Ammon's horn (tissue), 1 donor: ENCODE measurements around the gene ELFN2.
"Not testable (repeated sequence)": the region's sequence is repeated elsewhere in the genome, so short reads cannot be mapped to it uniquely, and the experiment has no call there.

Experiments used
- DNase-seq: peaks from one replicate; pipeline ENCODE4 v3.0.0-alpha.2; 2016; ENCODE audit warnings: low spot score

ELFN2 gene

DNA sequence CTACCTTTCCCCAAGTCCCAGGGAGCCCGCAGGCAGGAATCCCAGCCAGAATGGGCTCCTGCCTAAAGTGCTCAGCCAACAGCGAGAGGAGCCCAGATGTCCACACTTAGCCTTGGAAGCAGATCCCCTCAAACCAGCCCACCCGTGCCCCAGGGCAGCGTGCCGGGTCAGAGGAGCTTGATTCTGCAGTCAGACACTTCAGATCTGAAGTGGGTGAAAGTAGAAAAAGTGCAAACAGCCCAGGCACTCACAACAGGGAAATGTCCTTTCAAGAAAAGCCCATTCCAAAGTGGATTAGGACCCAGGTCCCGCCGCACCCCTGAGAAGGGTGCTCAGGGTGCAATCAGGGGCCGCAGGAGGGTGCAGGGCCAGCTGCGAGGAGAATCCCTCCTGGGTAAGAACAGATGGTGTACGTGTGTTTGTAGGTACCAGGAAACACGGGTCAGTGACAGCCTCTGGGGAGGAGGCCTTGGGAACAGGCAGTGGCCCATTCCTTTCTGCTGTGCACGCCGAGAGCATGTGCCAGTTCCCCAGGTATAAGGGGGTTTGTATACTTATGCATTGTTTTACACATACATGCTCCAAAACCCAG, 17.7 kb downstream of the ELFN2 start:
- no peak for DNase-seq

GRCh38 chr22:37409031-37409430, 18.2 kb downstream of the ELFN2 start:
- no peak for DNase-seq

DNA sequence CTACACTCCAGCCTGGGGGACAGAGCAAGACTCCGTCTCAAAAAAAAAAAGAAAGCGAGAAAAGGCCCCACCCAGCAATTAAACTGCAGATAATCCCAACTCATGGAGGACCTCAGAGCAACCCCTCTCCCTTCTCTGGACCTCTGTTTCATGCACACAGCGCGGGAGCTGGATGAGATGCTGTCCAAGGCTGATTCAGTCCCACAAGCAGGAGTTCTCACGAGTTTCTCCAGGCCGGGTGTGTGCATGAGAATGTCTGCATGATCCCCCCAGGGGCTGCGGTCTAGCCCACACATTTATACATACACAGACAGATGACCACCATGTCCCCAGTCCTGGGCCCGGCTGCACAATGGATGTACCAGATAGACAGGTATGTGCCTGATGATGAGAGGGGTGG, 19.4 kb downstream of the ELFN2 start:
- no peak for DNase-seq

DNA sequence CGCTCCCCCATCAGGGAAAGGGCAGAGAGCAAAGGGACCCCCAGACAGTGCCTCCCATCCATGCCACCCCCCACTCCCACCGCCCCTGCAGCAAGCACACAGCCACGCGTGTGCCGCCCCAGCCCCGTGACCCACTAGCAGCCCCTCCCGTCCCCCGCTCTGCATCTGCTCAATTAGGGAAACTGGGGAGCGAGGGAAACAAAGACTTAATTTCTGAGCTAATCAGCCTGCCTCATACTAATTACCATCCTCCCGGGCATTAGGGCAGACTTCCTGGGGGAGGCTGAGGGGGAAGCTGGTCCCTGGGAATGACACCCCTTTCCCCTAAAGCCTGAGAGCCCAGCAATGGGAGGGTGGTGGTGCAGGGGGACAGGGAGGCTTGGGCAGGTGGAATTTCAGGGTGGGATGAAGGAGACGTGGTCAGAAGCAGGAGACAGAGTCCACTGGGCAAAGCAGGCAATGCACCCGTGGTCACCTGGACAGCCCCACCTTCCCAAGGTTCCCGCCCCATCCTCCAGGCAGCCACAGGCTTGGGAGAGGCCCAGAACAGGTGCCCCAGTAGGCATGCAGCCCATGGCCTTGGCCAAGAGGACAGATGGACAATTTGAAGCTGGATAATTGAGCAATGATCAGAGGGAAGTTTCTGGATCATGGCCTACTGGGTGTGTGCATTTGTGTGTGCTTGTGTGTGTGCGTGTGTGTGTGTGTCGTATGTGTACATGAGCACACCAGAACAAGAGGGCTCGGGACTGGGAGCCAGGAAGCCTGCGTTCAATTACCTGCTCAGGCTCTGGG, 20.6 kb downstream of the ELFN2 start:
- no peak for DNase-seq

- no peak for DNase-seq
Measured at GRCh38 chr22:37404091-37404490, 23.2 kb downstream of the ELFN2 start.

GRCh38 chr22:37403267-37403960, 23.9 kb downstream of the ELFN2 start:
- no peak for DNase-seq

GRCh38 chr22:37402184-37402506, 25.1 kb downstream of the ELFN2 start:
- no peak for DNase-seq

DNA sequence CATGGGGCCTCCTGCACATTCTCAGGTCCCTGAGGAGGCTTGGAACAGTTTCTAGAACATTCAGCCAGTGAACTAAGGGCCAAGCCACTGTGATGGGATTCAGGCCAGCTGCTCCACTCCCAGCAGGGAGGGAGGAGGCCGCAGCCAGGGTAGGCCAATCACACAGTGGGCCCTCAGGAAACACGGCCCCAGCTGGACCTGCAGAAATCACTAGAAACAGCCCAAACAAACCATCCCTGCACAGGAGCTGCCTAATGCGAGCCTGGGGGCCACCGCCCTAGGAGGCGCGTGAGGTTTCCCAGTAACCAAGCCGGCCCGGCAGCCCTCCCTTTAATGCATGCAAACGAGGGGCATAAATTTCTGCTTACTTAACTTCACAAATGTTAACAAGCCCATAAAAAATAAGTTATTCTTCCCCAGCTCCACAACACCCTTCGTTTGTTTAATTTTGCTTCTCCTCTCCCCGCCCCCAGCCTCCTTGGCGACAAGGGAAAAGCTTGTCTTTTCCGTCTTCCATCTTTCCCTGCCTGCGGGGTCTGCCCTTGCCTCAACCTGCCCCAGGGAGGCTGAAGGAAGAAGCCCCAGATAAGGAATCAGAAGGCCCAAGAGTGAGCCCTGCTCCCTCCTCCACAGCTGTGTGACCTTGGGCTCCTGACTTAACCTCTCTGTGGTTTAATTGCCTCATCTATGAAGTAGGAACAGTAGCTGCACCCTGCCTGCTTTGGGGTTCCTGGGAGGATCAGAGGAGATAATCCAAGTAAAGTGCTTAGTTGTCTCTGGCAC, 25.7 kb downstream of the ELFN2 start:
- DNase-seq = no peak

DNA sequence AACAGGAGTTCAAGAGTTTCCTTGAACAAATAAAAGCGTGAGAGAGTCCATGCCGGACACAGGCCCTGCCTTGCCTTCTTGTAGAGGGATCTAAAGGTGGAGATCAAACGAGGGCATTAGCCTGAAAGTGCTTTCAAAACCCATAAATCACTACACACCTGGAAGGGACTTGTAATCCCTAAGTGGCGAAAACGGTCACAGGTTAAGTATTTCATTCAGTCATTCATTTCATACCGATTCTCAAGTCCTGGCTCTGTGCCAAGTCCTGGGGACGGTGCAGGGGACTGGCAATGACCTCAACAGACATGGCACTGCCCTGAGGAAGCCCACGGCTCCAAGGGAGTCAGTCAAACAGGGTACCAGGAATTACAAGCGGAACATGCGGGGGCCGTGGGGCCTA, 26.6 kb downstream of the ELFN2 start:
- no peak for DNase-seq

DNA sequence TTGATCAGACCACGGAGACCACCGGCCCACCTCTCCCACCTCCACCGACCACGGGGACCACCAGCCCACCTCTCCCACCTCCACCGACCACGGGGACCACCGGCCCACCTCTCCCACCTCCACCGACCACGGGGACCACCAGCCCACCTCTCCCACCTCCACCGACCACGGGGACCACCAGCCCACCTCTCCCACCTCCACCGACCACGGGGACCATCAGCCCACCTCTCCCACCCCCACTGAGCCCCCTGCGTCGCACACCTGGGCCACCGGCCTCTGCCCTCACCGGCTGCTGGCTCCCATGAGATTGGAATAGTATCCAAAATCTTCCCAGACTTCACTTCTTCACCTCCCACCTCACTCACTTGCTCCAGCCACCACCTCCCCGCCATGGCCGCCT, 27.8 kb downstream of the ELFN2 start:
- DNase-seq = not testable (repeated sequence)

- DNase-seq = no peak
Measured at GRCh38 chr22:37397226-37397625, 30.1 kb downstream of the ELFN2 start.

- DNase-seq = no peak
Measured at GRCh38 chr22:37396488-37397084, 30.7 kb downstream of the ELFN2 start.

DNA sequence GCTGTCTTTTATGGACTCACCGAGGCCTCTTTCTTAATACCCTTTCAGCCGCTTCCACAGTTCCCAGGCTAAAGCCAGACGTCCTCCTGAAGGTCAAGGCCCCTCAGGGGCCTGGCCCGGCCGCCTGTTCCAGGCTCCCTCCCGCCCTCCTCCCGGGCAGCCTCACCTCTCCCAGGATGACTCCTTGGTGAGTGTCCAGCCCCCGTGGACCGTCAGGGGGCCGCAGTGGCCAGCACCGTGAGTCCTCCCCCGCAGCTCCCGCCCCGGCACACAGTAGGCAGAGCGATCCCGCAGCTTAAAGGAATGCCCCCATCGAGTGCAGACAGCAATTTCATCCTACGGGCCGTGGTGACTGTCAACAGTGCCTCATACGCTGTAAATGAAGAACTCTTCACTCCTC, 32.9 kb downstream of the ELFN2 start:
- DNase-seq = no peak

DNA sequence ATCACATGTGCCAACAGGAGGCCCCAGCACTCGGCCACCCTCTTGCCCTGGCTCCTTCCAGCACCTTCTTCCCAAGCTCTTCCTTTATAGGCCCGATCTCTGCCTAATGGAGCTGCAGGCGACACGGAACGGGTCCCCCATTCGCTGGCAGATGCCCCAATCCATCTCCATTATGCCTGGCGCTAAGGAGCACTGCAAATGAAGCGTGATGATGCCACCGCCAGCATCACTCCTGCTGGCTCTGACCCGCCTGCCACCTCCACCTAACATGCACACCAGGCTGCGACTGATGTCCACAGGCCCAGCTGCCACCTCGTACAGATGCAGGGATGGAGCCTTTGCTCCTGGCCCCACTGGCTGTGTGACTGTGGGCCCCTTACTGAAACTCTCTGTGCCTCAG, 33.5 kb downstream of the ELFN2 start:
- no peak for DNase-seq

- DNase-seq = no peak
Measured at GRCh38 chr22:37392721-37393328, 34.5 kb downstream of the ELFN2 start.

- DNase-seq = no peak
Measured at GRCh38 chr22:37391702-37392101, 35.6 kb downstream of the ELFN2 start.

DNA sequence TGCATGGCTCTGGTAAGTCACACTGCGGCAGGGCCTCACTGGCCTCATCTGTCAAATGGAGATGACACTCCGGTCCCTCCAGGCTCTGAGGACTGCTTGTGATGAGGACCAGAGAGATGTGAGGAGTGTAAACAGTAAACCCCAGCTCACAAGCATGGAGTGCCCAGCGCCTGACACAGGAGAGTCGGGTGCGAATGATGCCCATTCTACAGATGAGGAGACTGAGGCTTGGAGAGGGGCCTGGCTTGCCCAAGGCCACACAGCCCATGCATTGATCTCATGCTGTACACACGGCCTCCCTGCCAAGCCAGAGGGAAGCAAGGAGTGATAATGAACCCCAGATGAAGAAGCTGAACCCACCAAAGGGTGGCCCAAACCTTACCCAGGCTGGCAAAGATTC, 37.2 kb downstream of the ELFN2 start:
- DNase-seq = no peak

GRCh38 chr22:37388538-37388937, 38.7 kb downstream of the ELFN2 start:
- DNase-seq = no peak

DNA sequence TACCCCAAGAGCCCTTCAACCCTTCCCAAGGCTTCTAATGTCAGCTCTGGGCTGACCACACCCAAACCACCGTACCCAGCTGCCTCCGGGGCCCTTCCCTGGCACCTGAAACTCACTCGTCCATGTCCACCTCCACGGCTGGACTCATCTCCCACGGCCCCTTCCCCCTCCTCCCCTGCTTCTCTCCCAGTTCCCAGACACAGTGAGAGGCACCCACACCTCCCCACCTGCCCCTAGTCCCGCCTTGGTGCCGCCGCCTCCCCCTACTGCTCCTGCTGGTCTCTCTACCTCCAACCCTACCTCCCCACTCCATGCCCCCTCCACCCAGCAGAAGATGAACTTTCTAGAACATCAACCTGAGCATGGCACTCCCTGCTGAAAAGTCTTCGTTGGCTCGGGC, 39.5 kb downstream of the ELFN2 start:
- no peak for DNase-seq

- DNase-seq = no peak
Measured at GRCh38 chr22:37386441-37386840, 40.8 kb downstream of the ELFN2 start.

DNA sequence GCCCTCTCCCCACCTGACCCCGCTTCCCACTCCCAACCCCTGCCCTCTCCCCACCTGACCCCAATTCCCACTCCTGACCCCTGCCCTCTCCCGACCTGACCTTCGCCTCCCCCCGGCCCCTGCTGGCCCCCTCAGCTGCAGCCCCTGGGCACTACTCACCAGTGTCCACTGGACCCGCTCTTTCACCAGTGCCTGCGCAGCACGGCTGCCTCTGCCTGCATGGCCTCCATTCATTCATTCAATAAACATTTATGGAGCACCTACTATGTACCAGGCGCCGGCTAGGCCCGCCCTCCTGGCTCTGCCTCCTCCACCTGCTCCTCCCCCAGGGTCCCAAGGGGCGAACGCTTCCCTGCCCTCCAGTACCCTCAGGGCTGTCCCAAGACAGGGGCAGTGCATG, 42.6 kb downstream of the ELFN2 start:
- no peak for DNase-seq

DNA sequence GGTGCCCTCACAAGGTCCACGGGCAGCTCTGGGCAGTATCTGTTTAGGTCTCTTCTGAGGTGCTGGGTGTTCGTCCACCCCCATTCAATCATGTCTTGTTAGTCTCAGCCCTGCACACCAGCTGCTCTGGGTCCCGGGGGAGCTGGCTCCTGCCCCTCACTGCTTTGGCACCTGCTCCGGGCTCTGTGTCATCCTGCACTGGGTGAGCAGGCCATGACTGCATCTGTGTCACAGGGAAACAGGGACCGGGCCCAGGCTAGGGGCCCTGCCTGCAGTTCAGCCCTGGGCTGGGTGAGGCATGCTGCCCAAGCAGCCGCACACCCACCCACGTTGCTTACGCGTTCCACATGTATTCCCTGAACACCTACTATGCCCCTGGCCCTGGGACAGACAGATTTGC, 43.9 kb downstream of the ELFN2 start:
- DNase-seq = no peak
